ENCODE results near the gene DNAH3. TPM values are rescaled to one million over a fixed set of nuclear protein-coding genes. Genes with fewer than 3 reads are reported as not detected.
A peak's percentile ranks its signal among the peaks of the same experiment; 100 is the strongest.
"Not testable (repeated sequence)": the region's sequence is repeated elsewhere in the genome, so short reads cannot be mapped to it uniquely, and the experiment has no call there.

The DNAH3 gene
- total RNA-seq, 1 experiment from 2014 or later: 0.57 TPM

DNA sequence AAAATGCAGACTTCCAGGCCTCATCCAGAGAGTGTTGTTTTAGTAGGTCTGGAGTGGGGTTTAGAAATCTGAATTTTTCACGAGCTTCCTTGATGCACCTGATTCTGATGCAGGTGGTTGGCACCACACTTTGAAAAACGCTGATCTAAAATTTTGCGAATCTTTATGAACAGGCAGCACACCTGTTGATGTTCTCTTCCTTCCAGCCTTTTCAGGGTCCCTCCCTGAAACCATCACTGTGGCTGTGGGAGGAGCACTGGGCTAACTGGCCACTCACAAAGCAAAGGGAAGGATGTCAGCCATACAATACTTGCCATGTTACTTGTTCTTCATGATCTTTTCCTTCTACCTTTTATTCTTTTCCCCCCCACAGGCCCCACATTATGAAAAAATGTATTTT, 22.0 kb upstream of the DNAH3 start:
- POLR2A ChIA-PET: interaction anchor here (0.7 kb wide), 1 partner anchor 190 kb away, joined by 5 read pairs; no protein-coding TSS in a partner anchor
- Mint-ChIP-seq H3K36me3 (peaks cover 68% of the 10 kb centered on the region), H3K27ac (peak overlapping the region; percentile 32; the same call in 1 of the 2 replicates), H3K4me1 (no peaks in the 10 kb centered on the region), H3K4me3 (no peak overlapping the region), H3K27me3 (ENCODE audit: low read depth) (no peaks in the 10 kb centered on the region), H3K9me3 (no peaks in the 10 kb centered on the region)
- TF ChIP-seq ZBTB21 (CRISPR knock-in tag; IDR thresholded peaks at IDR 0.05; ENCODE audit: borderline replicate concordance) (no peak), ZNF263 (CRISPR knock-in tag; IDR thresholded peaks at IDR 0.05; ENCODE audit: low read depth) (no peak), GABPB1 (CRISPR knock-in tag; IDR thresholded peaks at IDR 0.05) (no peak), NFYB (CRISPR knock-in tag; conservative IDR thresholded peaks at IDR 0.05; ENCODE audit: low read depth) (no peak), HMGA2 (CRISPR knock-in tag; IDR thresholded peaks at IDR 0.05) (no peak), JUN (CRISPR knock-in tag; IDR thresholded peaks at IDR 0.05) (no peak), NR2C2 (CRISPR knock-in tag; IDR thresholded peaks at IDR 0.05) (no peak), ZNF121 (CRISPR knock-in tag; IDR thresholded peaks at IDR 0.05) (no peak), PRRX2 (CRISPR knock-in tag; IDR thresholded peaks at IDR 0.05) (no peak)
- TF ChIP-seq, protein P1, sequence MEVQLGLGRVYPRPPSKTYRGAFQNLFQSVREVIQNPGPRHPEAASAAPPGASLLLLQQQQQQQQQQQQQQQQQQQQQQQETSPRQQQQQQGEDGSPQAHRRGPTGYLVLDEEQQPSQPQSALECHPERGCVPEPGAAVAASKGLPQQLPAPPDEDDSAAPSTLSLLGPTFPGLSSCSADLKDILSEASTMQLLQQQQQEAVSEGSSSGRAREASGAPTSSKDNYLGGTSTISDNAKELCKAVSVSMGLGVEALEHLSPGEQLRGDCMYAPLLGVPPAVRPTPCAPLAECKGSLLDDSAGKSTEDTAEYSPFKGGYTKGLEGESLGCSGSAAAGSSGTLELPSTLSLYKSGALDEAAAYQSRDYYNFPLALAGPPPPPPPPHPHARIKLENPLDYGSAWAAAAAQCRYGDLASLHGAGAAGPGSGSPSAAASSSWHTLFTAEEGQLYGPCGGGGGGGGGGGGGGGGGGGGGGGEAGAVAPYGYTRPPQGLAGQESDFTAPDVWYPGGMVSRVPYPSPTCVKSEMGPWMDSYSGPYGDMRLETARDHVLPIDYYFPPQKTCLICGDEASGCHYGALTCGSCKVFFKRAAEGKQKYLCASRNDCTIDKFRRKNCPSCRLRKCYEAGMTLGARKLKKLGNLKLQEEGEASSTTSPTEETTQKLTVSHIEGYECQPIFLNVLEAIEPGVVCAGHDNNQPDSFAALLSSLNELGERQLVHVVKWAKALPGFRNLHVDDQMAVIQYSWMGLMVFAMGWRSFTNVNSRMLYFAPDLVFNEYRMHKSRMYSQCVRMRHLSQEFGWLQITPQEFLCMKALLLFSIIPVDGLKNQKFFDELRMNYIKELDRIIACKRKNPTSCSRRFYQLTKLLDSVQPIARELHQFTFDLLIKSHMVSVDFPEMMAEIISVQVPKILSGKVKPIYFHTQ (CRISPR knock-in tag; IDR thresholded peaks at IDR 0.05): no peak
- TF ChIP-seq, protein P2, sequence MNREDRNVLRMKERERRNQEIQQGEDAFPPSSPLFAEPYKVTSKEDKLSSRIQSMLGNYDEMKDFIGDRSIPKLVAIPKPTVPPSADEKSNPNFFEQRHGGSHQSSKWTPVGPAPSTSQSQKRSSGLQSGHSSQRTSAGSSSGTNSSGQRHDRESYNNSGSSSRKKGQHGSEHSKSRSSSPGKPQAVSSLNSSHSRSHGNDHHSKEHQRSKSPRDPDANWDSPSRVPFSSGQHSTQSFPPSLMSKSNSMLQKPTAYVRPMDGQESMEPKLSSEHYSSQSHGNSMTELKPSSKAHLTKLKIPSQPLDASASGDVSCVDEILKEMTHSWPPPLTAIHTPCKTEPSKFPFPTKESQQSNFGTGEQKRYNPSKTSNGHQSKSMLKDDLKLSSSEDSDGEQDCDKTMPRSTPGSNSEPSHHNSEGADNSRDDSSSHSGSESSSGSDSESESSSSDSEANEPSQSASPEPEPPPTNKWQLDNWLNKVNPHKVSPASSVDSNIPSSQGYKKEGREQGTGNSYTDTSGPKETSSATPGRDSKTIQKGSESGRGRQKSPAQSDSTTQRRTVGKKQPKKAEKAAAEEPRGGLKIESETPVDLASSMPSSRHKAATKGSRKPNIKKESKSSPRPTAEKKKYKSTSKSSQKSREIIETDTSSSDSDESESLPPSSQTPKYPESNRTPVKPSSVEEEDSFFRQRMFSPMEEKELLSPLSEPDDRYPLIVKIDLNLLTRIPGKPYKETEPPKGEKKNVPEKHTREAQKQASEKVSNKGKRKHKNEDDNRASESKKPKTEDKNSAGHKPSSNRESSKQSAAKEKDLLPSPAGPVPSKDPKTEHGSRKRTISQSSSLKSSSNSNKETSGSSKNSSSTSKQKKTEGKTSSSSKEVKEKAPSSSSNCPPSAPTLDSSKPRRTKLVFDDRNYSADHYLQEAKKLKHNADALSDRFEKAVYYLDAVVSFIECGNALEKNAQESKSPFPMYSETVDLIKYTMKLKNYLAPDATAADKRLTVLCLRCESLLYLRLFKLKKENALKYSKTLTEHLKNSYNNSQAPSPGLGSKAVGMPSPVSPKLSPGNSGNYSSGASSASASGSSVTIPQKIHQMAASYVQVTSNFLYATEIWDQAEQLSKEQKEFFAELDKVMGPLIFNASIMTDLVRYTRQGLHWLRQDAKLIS (CRISPR knock-in tag; IDR thresholded peaks at IDR 0.05; ENCODE audit: borderline replicate concordance): no peak
- TF ChIP-seq, protein P3, sequence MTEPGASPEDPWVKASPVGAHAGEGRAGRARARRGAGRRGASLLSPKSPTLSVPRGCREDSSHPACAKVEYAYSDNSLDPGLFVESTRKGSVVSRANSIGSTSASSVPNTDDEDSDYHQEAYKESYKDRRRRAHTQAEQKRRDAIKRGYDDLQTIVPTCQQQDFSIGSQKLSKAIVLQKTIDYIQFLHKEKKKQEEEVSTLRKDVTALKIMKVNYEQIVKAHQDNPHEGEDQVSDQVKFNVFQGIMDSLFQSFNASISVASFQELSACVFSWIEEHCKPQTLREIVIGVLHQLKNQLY (CRISPR knock-in tag; IDR thresholded peaks at IDR 0.05): no peak
- TF ChIP-seq, protein P4, sequence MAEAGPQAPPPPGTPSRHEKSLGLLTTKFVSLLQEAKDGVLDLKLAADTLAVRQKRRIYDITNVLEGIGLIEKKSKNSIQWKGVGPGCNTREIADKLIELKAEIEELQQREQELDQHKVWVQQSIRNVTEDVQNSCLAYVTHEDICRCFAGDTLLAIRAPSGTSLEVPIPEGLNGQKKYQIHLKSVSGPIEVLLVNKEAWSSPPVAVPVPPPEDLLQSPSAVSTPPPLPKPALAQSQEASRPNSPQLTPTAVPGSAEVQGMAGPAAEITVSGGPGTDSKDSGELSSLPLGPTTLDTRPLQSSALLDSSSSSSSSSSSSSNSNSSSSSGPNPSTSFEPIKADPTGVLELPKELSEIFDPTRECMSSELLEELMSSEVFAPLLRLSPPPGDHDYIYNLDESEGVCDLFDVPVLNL (CRISPR knock-in tag; IDR thresholded peaks at IDR 0.05; ENCODE audit: borderline replicate concordance, low read depth): no peak
- TF ChIP-seq, protein P5, sequence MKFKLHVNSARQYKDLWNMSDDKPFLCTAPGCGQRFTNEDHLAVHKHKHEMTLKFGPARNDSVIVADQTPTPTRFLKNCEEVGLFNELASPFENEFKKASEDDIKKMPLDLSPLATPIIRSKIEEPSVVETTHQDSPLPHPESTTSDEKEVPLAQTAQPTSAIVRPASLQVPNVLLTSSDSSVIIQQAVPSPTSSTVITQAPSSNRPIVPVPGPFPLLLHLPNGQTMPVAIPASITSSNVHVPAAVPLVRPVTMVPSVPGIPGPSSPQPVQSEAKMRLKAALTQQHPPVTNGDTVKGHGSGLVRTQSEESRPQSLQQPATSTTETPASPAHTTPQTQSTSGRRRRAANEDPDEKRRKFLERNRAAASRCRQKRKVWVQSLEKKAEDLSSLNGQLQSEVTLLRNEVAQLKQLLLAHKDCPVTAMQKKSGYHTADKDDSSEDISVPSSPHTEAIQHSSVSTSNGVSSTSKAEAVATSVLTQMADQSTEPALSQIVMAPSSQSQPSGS (CRISPR knock-in tag; IDR thresholded peaks at IDR 0.05; ENCODE audit: borderline replicate concordance, low read depth): no peak
- TF ChIP-seq, protein P6, sequence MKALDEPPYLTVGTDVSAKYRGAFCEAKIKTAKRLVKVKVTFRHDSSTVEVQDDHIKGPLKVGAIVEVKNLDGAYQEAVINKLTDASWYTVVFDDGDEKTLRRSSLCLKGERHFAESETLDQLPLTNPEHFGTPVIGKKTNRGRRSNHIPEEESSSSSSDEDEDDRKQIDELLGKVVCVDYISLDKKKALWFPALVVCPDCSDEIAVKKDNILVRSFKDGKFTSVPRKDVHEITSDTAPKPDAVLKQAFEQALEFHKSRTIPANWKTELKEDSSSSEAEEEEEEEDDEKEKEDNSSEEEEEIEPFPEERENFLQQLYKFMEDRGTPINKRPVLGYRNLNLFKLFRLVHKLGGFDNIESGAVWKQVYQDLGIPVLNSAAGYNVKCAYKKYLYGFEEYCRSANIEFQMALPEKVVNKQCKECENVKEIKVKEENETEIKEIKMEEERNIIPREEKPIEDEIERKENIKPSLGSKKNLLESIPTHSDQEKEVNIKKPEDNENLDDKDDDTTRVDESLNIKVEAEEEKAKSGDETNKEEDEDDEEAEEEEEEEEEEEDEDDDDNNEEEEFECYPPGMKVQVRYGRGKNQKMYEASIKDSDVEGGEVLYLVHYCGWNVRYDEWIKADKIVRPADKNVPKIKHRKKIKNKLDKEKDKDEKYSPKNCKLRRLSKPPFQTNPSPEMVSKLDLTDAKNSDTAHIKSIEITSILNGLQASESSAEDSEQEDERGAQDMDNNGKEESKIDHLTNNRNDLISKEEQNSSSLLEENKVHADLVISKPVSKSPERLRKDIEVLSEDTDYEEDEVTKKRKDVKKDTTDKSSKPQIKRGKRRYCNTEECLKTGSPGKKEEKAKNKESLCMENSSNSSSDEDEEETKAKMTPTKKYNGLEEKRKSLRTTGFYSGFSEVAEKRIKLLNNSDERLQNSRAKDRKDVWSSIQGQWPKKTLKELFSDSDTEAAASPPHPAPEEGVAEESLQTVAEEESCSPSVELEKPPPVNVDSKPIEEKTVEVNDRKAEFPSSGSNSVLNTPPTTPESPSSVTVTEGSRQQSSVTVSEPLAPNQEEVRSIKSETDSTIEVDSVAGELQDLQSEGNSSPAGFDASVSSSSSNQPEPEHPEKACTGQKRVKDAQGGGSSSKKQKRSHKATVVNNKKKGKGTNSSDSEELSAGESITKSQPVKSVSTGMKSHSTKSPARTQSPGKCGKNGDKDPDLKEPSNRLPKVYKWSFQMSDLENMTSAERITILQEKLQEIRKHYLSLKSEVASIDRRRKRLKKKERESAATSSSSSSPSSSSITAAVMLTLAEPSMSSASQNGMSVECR (CRISPR knock-in tag; IDR thresholded peaks at IDR 0.05; ENCODE audit: borderline replicate concordance): no peak
- TF ChIP-seq, protein P7, sequence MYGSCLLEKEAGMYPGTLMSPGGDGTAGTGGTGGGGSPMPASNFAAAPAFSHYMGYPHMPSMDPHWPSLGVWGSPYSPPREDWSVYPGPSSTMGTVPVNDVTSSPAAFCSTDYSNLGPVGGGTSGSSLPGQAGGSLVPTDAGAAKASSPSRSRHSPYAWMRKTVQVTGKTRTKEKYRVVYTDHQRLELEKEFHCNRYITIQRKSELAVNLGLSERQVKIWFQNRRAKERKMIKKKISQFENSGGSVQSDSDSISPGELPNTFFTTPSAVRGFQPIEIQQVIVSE (CRISPR knock-in tag; IDR thresholded peaks at IDR 0.05; ENCODE audit: borderline replicate concordance): no peak
- no peak for DNase-seq (ENCODE audit: low spot score)
- CTCF ChIA-PET: no interaction called here
- no peak for ATAC-seq

DNA sequence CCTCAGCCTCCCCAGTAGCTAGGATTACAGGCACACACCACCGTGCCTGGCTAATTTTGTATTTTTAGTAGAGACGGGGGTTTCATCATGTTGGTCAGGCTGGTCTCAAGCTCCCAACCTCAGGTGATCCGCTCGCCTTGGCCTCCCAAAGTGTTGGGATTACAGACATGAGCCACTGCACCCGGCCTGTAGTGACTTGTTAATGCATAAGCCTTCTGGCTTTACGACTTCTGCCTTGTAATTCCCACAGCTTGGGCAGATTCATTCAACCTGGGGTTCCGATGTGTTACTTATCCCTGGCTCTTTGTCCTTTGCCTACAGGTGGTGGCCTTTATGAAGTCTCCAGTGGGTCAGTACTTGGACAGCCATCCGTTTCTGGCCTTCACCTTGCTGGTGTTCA, 19.5 kb upstream of the DNAH3 start:
- H3K9me3 Mint-ChIP-seq; H3K4me3 Mint-ChIP-seq; H3K27ac Mint-ChIP-seq; H3K4me1 Mint-ChIP-seq; H3K27me3 Mint-ChIP-seq (ENCODE audit: low read depth); ATAC-seq; DNase-seq (ENCODE audit: low spot score); POLR2A ChIA-PET: not testable (repeated sequence)
- H3K36me3 Mint-ChIP-seq: peaks cover 67% of the 10 kb centered on the region
- CTCF ChIA-PET: interaction anchor here (1.2 kb wide), 1 partner anchor 131 kb away, joined by 3 read pairs; no protein-coding TSS in a partner anchor
